Astrocyte (in vitro differentiated cells and primary cell): Measurements from ENCODE around the gene ZNF784. TPM values are rescaled to one million over a fixed set of nuclear protein-coding genes. Genes with fewer than 3 reads are reported as not detected.

ENCODE experiments used
- DNase-seq: peaks from one replicate; pipeline ENCODE4 v3.0.0-alpha.2; 2010; ENCODE audit warnings: low read depth
- FAIRE-seq: peaks from 2 replicates; lab custom pipeline; 2011; peaks lifted over from hg19 to GRCh38; lab: Jason Lieb, UNC
- H2AFZ ChIP-seq: 2 replicates; pipeline ENCODE4 v1.6.0; 2012; ENCODE audit warnings: low read depth, low read length, inconsistent platforms
- H3K27ac ChIP-seq: 2 replicates; pipeline ENCODE4 v1.5.1; 2011; ENCODE audit warnings: low read depth, low read length, inconsistent platforms
- H3K27me3 ChIP-seq: 2 replicates; pipeline ENCODE4 v1.6.0; 2011; ENCODE audit warnings: low read length, inconsistent platforms; ENCODE audit not compliant: insufficient read depth
- H3K36me3 ChIP-seq: 2 replicates; pipeline ENCODE4 v1.5.1; 2011; ENCODE audit warnings: low read length, inconsistent platforms; ENCODE audit not compliant: insufficient read depth
- H3K4me1 ChIP-seq: 2 replicates; pipeline ENCODE4 v1.5.1; 2011; ENCODE audit warnings: low read length, inconsistent platforms; ENCODE audit not compliant: insufficient read depth
- H3K4me2 ChIP-seq: 2 replicates; pipeline ENCODE4 v1.6.0; 2012; ENCODE audit warnings: low read length, inconsistent platforms
- H3K4me3 ChIP-seq: 2 replicates; pipeline ENCODE4 v1.5.1; 2011; ENCODE audit warnings: low read depth, mild to moderate bottlenecking, low read length, inconsistent platforms; ENCODE audit not compliant: insufficient read depth
- H3K79me2 ChIP-seq: 2 replicates; pipeline ENCODE4 v1.6.0; 2012; ENCODE audit warnings: mild to moderate bottlenecking, low read length, inconsistent platforms; ENCODE audit not compliant: insufficient read depth
- H3K9ac ChIP-seq: 2 replicates; pipeline ENCODE4 v1.6.0; 2012; ENCODE audit warnings: mild to moderate bottlenecking, low read length, inconsistent platforms
- H3K9me3 ChIP-seq: 2 replicates; pipeline ENCODE4 v1.5.1; 2012; ENCODE audit warnings: low read depth, mild to moderate bottlenecking, low read length, inconsistent platforms; ENCODE audit not compliant: insufficient read depth
- H4K20me1 ChIP-seq: 2 replicates; pipeline ENCODE4 v1.6.0; 2012; ENCODE audit warnings: low read length, inconsistent platforms; ENCODE audit not compliant: insufficient read depth
- H3K27ac Mint-ChIP-seq: one replicate; pipeline ENCODE4 v1.8.0; 2021; ENCODE audit warnings: mild to moderate bottlenecking, mixed read lengths; ENCODE audit not compliant: unreplicated experiment
- H3K27me3 Mint-ChIP-seq: one replicate; pipeline ENCODE4 v1.8.0; 2021; ENCODE audit warnings: low read depth, mixed read lengths; ENCODE audit not compliant: unreplicated experiment
- H3K36me3 Mint-ChIP-seq: one replicate; pipeline ENCODE4 v1.8.0; 2021; ENCODE audit warnings: low read depth, mixed read lengths; ENCODE audit not compliant: unreplicated experiment
- H3K4me1 Mint-ChIP-seq: one replicate; pipeline ENCODE4 v1.8.0; 2021; ENCODE audit warnings: low read depth, mixed read lengths; ENCODE audit not compliant: unreplicated experiment
- H3K4me3 Mint-ChIP-seq: one replicate; pipeline ENCODE4 v1.8.0; 2021; ENCODE audit warnings: mild to moderate bottlenecking, moderate library complexity, mixed read lengths; ENCODE audit not compliant: unreplicated experiment
- H3K9me3 Mint-ChIP-seq: one replicate; pipeline ENCODE4 v1.8.0; 2021; ENCODE audit warnings: mild to moderate bottlenecking, mixed read lengths; ENCODE audit not compliant: unreplicated experiment
- EZH2 ChIP-seq: IDR thresholded peaks from 2 replicates; pipeline ENCODE4 v1.6.1; 2012; ENCODE audit warnings: mild to moderate bottlenecking, low read length, inconsistent platforms; ENCODE audit not compliant: insufficient read depth
- total RNA-seq: library from RNA; stranded (reverse); gene quantifications from 2 replicates; pipeline ENCODE4 v1.2.1, GENCODE V29; 2021
- TF ChIP-seq, protein P1 (sequence below): IDR thresholded peaks from 2 replicates; pipeline ENCODE4 v1.5.1; 2011; ENCODE audit warnings: low read depth, mild to moderate bottlenecking, inconsistent platforms, low read length, moderate library complexity; ENCODE audit not compliant: insufficient read depth

The ZNF784 gene
- total RNA-seq, 1 donor from 2014 or later = 5.3 TPM

DNA sequence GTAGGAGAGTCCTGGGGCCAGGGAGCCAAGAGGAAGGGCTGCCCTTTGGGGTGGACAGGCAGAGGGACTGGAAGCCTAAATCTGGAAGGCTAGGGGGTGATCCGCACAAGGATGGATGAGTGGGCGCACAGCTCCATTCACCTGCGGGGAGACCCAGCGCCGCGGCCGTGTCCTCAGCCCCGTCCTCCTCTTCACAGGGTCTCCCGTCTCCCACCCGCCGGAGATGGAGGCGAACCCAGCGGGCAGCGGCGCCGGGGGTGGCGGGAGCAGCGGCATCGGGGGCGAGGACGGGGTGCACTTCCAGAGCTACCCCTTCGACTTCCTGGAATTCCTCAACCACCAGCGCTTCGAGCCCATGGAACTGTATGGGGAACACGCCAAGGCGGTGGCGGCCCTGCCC, 11.0 kb downstream of the ZNF784 start:
- peaks cover 1% of the 10 kb centered on the region for H3K4me1 Mint-ChIP-seq
- no peak overlapping the region for H3K27ac Mint-ChIP-seq
- H3K9me3 ChIP-seq = no peaks in the 10 kb centered on the region
- no peak overlapping the region for H3K9ac ChIP-seq
- H3K36me3 ChIP-seq = peaks cover 6% of the 10 kb centered on the region
- H2AFZ ChIP-seq = no peak overlapping the region
- H3K4me3 Mint-ChIP-seq = no peak overlapping the region
- FAIRE-seq (no peak), DNase-seq (no peak)
- peaks cover 2% of the 10 kb centered on the region for H3K9me3 Mint-ChIP-seq
- TF ChIP-seq, protein P1, sequence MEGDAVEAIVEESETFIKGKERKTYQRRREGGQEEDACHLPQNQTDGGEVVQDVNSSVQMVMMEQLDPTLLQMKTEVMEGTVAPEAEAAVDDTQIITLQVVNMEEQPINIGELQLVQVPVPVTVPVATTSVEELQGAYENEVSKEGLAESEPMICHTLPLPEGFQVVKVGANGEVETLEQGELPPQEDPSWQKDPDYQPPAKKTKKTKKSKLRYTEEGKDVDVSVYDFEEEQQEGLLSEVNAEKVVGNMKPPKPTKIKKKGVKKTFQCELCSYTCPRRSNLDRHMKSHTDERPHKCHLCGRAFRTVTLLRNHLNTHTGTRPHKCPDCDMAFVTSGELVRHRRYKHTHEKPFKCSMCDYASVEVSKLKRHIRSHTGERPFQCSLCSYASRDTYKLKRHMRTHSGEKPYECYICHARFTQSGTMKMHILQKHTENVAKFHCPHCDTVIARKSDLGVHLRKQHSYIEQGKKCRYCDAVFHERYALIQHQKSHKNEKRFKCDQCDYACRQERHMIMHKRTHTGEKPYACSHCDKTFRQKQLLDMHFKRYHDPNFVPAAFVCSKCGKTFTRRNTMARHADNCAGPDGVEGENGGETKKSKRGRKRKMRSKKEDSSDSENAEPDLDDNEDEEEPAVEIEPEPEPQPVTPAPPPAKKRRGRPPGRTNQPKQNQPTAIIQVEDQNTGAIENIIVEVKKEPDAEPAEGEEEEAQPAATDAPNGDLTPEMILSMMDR = no peak
- no peak for TF ChIP-seq EZH2
- H3K4me2 ChIP-seq = no peak overlapping the region
- no peak overlapping the region for H3K4me3 ChIP-seq
- peaks cover 52% of the 10 kb centered on the region for H4K20me1 ChIP-seq
- H3K79me2 ChIP-seq = peaks cover 46% of the 10 kb centered on the region
- no peak overlapping the region for H3K27ac ChIP-seq
- H3K4me1 ChIP-seq = no peaks in the 10 kb centered on the region
- no peaks in the 10 kb centered on the region for H3K27me3 ChIP-seq
- peaks cover 27% of the 10 kb centered on the region for H3K36me3 Mint-ChIP-seq
- H3K27me3 Mint-ChIP-seq = no peaks in the 10 kb centered on the region

DNA sequence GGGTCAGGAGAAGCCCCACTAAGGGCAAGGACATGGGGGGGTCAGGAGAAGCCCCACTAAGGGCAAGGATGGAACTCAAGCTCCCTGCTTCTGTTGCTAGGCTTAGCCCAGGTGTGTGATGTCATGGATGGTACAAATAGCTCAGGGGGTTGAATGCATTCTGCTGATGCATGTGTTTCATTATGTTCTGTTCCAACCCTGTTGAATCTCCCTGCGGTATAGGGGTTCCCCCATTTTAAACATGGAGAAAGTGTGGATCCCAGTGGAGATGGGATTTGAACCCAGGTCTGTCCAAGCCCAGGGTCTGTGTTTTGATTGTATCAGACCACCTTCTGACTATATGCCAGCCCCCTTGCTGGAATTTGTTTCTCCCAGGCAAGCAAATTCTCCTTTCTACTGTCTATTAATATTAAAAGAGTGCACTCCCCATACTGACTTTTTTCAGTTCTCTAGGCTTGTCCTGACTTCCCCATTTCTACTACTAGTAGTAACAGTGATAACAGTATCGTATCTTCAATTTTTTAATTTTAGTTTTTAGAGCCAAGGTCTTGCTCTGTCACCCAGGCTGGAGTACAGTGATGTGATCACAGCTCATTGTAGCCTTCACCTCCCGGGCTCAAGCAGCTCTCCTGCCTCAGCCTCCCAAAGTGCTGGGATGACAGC, 12.3 kb downstream of the ZNF784 start:
- Histone ChIP-seq H2AFZ (no peak overlapping the region), H3K4me3 (no peak overlapping the region), H3K9ac (no peak overlapping the region), H3K4me2 (no peak overlapping the region), H3K4me1 (no peaks in the 10 kb centered on the region), H3K9me3 (no peaks in the 10 kb centered on the region), H3K27ac (no peak overlapping the region), H3K36me3 (peaks cover 6% of the 10 kb centered on the region), H4K20me1 (peaks cover 59% of the 10 kb centered on the region), H3K27me3 (no peaks in the 10 kb centered on the region), H3K79me2 (peaks cover 58% of the 10 kb centered on the region)
- Mint-ChIP-seq H3K4me1 (peaks cover 5% of the 10 kb centered on the region), H3K27me3 (no peaks in the 10 kb centered on the region), H3K4me3 (no peak overlapping the region), H3K36me3 (peaks cover 21% of the 10 kb centered on the region), H3K27ac (no peak overlapping the region), H3K9me3 (peaks cover 2% of the 10 kb centered on the region)
- FAIRE-seq (no peak), DNase-seq (no peak)
- TF ChIP-seq, protein P1 = no peak
- no peak for TF ChIP-seq EZH2

DNA sequence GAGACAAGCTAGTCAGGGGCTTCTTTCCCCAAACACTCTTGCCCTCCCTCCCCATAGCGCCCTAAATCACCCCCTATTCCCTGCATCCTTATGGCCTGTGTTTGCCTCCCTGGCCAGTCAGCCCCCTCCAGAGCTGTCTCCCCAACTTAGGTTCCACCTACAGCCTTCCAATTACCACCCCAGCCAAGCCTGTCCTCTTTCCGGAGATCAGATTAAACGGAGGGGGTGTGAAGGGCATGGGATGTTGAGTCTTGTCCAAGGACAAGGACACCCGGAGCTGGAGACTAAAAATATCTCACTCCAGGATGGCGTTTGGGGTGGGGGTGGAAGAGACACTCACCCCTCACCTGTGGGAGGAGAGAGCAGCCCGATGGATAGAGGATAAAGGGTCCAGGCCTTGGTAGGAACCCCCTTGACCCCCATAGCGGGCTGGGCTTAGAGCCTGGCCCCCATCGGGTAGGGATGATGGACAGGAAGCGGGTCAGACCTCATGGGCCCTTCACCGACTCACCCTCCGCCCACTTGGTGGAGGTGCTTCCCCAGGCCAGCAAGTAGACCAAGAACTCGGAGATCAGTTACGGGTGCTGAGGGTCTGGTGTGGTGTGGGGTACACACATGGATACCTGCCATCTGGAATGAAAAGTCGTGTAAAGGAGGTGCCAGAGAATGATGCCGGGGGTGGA, 12.9 kb downstream of the ZNF784 start:
- H3K9ac ChIP-seq = no peak overlapping the region
- no peak for FAIRE-seq
- peaks cover 64% of the 10 kb centered on the region for H3K79me2 ChIP-seq
- no peaks in the 10 kb centered on the region for H3K9me3 ChIP-seq
- H3K27me3 ChIP-seq = no peaks in the 10 kb centered on the region
- H3K4me2 ChIP-seq = no peak overlapping the region
- H4K20me1 ChIP-seq = peaks cover 65% of the 10 kb centered on the region
- no peak for TF ChIP-seq EZH2
- TF ChIP-seq, protein P1 = no peak
- H3K4me3 Mint-ChIP-seq = no peak overlapping the region
- H3K4me1 Mint-ChIP-seq = peaks cover 12% of the 10 kb centered on the region
- H3K4me3 ChIP-seq = no peak overlapping the region
- H3K27ac Mint-ChIP-seq = peak overlapping the region; percentile 66
- peaks cover 6% of the 10 kb centered on the region for H3K36me3 ChIP-seq
- DNase-seq = no peak
- peaks cover 25% of the 10 kb centered on the region for H3K36me3 Mint-ChIP-seq
- no peak overlapping the region for H3K27ac ChIP-seq
- H3K27me3 Mint-ChIP-seq = no peaks in the 10 kb centered on the region
- H3K4me1 ChIP-seq = peaks cover 7% of the 10 kb centered on the region
- no peak overlapping the region for H2AFZ ChIP-seq
- H3K9me3 Mint-ChIP-seq = peaks cover 2% of the 10 kb centered on the region
